OCI-LY7 (cell line): ENCODE data around the gene REEP6.

Experiments used
- CTCF ChIP-seq: fragments of 200-600 bp; sonication (generic); conservative IDR thresholded peaks from 2 replicates; pipeline ENCODE4 v1.5.1; 2014; ENCODE audit warnings: mild to moderate bottlenecking, antibody characterized with exemption, low read length, moderate library complexity, mixed read lengths
- EZH2phosphoT487 ChIP-seq: fragments of 200-600 bp; sonication (generic); IDR thresholded peaks from 2 replicates; pipeline ENCODE4 v1.6.1; 2018; ENCODE audit warnings: low read depth, borderline replicate concordance, mild to moderate bottlenecking, mixed run types, antibody characterized with exemption, low read length, moderate library complexity, mixed read lengths

GRCh38 chr19:1507192-1507660 is 16.2 kb downstream of the REEP6 start:
- TF ChIP-seq CTCF = no peak
- TF ChIP-seq EZH2phosphoT487 = no peak
